ENCODE results near the gene HK1. TPM values are rescaled to one million over a fixed set of nuclear protein-coding genes. Genes with fewer than 3 reads are reported as not detected.

The HK1 gene
- total RNA-seq, 4 donors from 2014 or later, result 12.5 to 47.0 (median 12.6) TPM

GRCh38 chr10:69388488-69388887 is 110.2 kb downstream of the HK1 start:
- Histone ChIP-seq H3K4me1 (peaks cover 0 to 4% (median 0%) of the 10 kb centered on the region in 4 donors), H3K9me3 (no peaks in the 10 kb centered on the region), H3K4me3 (no peak overlapping the region), H3K27me3 (no peaks in the 10 kb centered on the region), H3K36me3 (peaks cover 0 to 61% (median 0%) of the 10 kb centered on the region in 3 donors), H3K27ac (no peak overlapping the region)
- no peak for TF ChIP-seq POLR2A (IDR thresholded peaks at IDR 0.05)
- TF ChIP-seq, protein P1, sequence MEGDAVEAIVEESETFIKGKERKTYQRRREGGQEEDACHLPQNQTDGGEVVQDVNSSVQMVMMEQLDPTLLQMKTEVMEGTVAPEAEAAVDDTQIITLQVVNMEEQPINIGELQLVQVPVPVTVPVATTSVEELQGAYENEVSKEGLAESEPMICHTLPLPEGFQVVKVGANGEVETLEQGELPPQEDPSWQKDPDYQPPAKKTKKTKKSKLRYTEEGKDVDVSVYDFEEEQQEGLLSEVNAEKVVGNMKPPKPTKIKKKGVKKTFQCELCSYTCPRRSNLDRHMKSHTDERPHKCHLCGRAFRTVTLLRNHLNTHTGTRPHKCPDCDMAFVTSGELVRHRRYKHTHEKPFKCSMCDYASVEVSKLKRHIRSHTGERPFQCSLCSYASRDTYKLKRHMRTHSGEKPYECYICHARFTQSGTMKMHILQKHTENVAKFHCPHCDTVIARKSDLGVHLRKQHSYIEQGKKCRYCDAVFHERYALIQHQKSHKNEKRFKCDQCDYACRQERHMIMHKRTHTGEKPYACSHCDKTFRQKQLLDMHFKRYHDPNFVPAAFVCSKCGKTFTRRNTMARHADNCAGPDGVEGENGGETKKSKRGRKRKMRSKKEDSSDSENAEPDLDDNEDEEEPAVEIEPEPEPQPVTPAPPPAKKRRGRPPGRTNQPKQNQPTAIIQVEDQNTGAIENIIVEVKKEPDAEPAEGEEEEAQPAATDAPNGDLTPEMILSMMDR (IDR thresholded peaks at IDR 0.05), result no peak
- DNase-seq, result no peak

DNA sequence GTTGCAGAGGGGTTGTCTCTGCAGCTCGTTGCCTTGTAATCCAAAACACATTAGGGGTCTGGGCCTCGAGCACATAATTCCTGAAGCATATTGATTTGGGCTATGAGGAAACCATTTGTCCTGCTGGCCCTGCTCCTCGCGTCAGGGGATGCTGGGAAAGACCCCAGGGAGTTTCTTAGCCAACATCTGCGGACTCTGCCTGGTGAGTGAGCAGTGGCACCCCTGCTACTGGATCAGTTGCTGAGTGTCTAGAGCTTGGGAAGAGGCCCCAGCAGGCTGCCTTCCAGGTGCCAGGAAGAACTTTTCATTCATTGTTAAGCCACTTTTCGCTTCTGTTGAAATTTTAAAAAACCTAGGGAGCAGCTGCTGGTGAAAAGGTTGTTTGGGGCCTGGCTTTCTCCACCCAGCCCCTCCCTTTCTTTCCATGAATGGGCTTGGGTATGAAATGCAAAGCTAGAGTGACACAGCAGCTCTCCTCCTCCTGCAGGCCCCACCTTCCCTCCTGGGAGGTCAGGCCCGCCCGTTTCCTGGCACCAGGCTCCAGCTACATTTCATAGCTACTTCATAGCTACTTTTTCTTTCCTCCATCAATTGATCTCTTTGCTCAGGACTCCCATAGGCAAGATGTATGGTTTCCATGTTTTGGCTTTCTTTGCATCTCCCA is 111.7 kb downstream of the HK1 start:
- Histone ChIP-seq H3K4me1 (peaks cover 0 to 4% (median 0%) of the 10 kb centered on the region in 4 donors), H3K9me3 (no peaks in the 10 kb centered on the region), H3K27me3 (no peaks in the 10 kb centered on the region), H3K27ac (no peak overlapping the region), H3K36me3 (peaks cover 0 to 55% (median 0%) of the 10 kb centered on the region in 3 donors), H3K4me3 (no peak overlapping the region)
- TF ChIP-seq POLR2A (IDR thresholded peaks at IDR 0.05), result no peak
- TF ChIP-seq, protein P1 (IDR thresholded peaks at IDR 0.05), result no peak
- DNase-seq, result no peak

DNA sequence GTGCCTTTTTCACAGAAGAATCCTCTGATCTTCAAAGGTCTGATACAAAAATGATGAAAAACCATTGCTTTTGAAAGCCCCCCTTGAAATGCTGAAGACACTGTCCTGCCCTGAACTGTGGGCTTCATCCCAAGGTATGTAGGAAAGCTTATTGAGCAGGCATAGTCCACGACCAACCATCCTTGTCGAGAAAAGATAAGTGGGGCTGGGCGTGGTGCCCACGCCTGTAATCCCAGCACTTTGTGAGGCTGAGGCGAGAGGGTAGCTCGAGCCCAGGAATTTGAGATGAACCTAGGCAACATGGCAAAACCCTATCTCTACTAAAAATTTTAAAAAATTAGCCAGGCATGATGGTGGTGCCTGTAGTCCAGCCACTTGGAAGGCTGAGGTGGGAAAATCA is 112.9 kb downstream of the HK1 start:
- Histone ChIP-seq H3K4me3 (no peak overlapping the region), H3K27me3 (no peaks in the 10 kb centered on the region), H3K36me3 (peaks cover 0 to 53% (median 0%) of the 10 kb centered on the region in 3 donors), H3K27ac (no peak overlapping the region), H3K9me3 (no peaks in the 10 kb centered on the region), H3K4me1 (peaks cover 0 to 4% (median 0%) of the 10 kb centered on the region in 4 donors)
- TF ChIP-seq POLR2A (IDR thresholded peaks at IDR 0.05), result no peak
- TF ChIP-seq, protein P1 (IDR thresholded peaks at IDR 0.05), result no peak
- no peak for DNase-seq

DNA sequence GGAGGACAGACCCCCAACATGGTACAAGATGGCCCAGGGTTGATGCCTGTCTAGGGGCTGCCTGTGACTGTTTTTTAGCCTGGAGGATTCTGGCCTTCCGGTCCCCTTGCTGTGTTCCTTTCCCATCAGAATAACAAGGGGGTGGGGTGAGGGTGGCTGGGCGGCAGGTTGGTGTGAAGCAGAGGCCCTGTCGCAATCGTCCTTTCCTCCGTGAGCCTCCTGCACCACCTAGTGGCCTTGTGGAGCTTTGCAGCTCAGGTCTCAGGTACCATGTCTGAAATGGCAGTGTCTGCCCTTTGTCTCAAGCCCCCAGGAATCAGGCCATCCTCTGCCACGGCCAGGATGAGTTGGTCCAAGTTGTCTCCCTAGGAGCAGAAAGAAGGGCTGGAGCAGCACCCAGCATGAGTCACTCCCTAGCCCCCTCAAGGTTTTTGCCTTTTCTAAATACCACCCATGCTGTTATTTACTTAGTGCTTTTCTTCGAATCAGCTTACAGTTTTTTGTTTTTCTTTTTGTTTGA is 114.2 kb downstream of the HK1 start:
- Histone ChIP-seq H3K9me3 (no peaks in the 10 kb centered on the region), H3K4me1 (peaks cover 0 to 4% (median 0%) of the 10 kb centered on the region in 4 donors), H3K4me3 (no peak overlapping the region), H3K27me3 (no peaks in the 10 kb centered on the region), H3K36me3 (peaks cover 0 to 46% (median 0%) of the 10 kb centered on the region in 3 donors), H3K27ac (peak overlapping the region in 1 of 4 donors; percentile 17)
- TF ChIP-seq, protein P1 (IDR thresholded peaks at IDR 0.05), result peak; percentile 89 to 97 (median 94)
- TF ChIP-seq POLR2A (IDR thresholded peaks at IDR 0.05), result no peak
- peak; percentile 84 to 94 (median 84) for DNase-seq

DNA sequence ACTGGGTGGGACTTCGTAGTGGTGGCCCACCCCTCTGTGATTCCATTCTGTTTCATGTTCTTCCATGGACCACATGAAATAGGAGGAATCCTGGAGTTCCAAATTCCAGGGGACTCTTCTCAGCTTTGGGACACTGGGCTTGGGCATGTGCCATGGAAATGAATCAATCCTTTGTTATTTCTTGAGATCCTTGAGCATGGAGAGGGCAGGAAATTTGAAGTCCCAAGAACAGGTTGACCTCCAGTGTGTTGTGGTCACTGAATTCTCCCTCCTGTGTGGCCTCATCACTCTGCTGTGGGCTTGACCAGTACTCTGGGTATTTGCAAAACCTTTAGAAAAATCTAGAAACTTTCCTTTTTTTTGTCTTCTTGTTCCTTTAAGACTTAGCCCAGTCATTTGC is 115.7 kb downstream of the HK1 start:
- Histone ChIP-seq H3K27ac (no peak overlapping the region), H3K4me3 (no peak overlapping the region), H3K9me3 (no peaks in the 10 kb centered on the region), H3K36me3 (peaks cover 0 to 41% (median 0%) of the 10 kb centered on the region in 3 donors), H3K27me3 (no peaks in the 10 kb centered on the region), H3K4me1 (peaks cover 0 to 4% (median 0%) of the 10 kb centered on the region in 4 donors)
- DNase-seq, result no peak
- no peak for TF ChIP-seq POLR2A (IDR thresholded peaks at IDR 0.05)
- TF ChIP-seq, protein P1 (IDR thresholded peaks at IDR 0.05), result no peak
